ENCODE results near the gene NXNL1. TPM values are rescaled to one million over a fixed set of nuclear protein-coding genes. Genes with fewer than 3 reads are reported as not detected.

NXNL1 gene
- total and polyA plus RNA-seq, 4 donors, result not detected

- peaks cover 0 to 2% (median 0%) of the 10 kb centered on the region in 4 donors for H3K27me3 ChIP-seq (ENCODE audit: control insufficient read depth in 4 of 4, insufficient read depth in 4 of 4, low read length in 3 of 4)
- TF ChIP-seq JUND (IDR thresholded peaks at IDR 0.05), result no peak
- TF ChIP-seq REST (IDR thresholded peaks at IDR 0.05), result no peak
- TF ChIP-seq, protein P1, sequence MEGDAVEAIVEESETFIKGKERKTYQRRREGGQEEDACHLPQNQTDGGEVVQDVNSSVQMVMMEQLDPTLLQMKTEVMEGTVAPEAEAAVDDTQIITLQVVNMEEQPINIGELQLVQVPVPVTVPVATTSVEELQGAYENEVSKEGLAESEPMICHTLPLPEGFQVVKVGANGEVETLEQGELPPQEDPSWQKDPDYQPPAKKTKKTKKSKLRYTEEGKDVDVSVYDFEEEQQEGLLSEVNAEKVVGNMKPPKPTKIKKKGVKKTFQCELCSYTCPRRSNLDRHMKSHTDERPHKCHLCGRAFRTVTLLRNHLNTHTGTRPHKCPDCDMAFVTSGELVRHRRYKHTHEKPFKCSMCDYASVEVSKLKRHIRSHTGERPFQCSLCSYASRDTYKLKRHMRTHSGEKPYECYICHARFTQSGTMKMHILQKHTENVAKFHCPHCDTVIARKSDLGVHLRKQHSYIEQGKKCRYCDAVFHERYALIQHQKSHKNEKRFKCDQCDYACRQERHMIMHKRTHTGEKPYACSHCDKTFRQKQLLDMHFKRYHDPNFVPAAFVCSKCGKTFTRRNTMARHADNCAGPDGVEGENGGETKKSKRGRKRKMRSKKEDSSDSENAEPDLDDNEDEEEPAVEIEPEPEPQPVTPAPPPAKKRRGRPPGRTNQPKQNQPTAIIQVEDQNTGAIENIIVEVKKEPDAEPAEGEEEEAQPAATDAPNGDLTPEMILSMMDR (IDR thresholded peaks at IDR 0.05; ENCODE audit: low read depth, low read length, missing input control), result peak; percentile 15
- no peak for TF ChIP-seq YY1 (IDR thresholded peaks at IDR 0.05)
- TF ChIP-seq RAD21 (IDR thresholded peaks at IDR 0.05), result peak in 1 of 2 donors; percentile 28
- TF ChIP-seq RXRA (IDR thresholded peaks at IDR 0.05), result no peak
- TF ChIP-seq ZBTB33 (IDR thresholded peaks at IDR 0.05), result no peak
- TF ChIP-seq GABPA (IDR thresholded peaks at IDR 0.05 in 1 of 2, conservative IDR thresholded peaks at IDR 0.05 in 1 of 2), result no peak
- TF ChIP-seq HNF4G (IDR thresholded peaks at IDR 0.05), result no peak
- no peak for TF ChIP-seq NR2F2 (IDR thresholded peaks at IDR 0.05)
- TF ChIP-seq MAX (IDR thresholded peaks at IDR 0.05), result no peak
- no peaks in the 10 kb centered on the region for H3K9me3 ChIP-seq (ENCODE audit: control insufficient read depth in 4 of 4, low read length in 3 of 4)
- WGBS, result 2% methylated on average over 81 of the region's 81 CpGs
- peak; percentile 42 for DNase-seq (ENCODE audit: low spot score)
- H3K9ac ChIP-seq (ENCODE audit: low read depth in 1 of 2, low read length in 2 of 2), result no peak within 1 kb of the TSS
- H3K36me3 ChIP-seq (ENCODE audit: control insufficient read depth in 4 of 4, insufficient read depth in 3 of 4, low read depth in 1 of 4, low read length in 3 of 4), result no peaks in the 10 kb centered on the region
- peaks cover 0 to 10% (median 1%) of the 10 kb centered on the region in 4 donors for H3K4me1 ChIP-seq (ENCODE audit: control insufficient read depth in 4 of 4, insufficient read depth in 4 of 4, low read length in 3 of 4)
- H3K4me3 ChIP-seq (ENCODE audit: low read depth in 1 of 3, low read length in 3 of 3), result peak within 1 kb of the TSS in 2 of 3 donors; percentile 7 to 47
- no peak within 1 kb of the TSS for H3K27ac ChIP-seq (ENCODE audit: low read depth in 1 of 2, low read length in 2 of 2)
Measured at GRCh38 chr19:17448131-17448967, 12.4 kb downstream of the NXNL1 start, which contains the start of gene TMEM221. Gene TMEM221, minus strand, starts transcription at chr19:17448668. Its CDS starts 206 bp downstream, at chr19:17448462.

- 35% methylated on average over 5 of the region's 5 CpGs for WGBS
- no peak overlapping the region for H3K27ac ChIP-seq (ENCODE audit: low read depth in 1 of 2, low read length in 2 of 2)
- no peaks in the 10 kb centered on the region for H3K36me3 ChIP-seq (ENCODE audit: control insufficient read depth in 4 of 4, insufficient read depth in 3 of 4, low read depth in 1 of 4, low read length in 3 of 4)
- peaks cover 0 to 2% (median 0%) of the 10 kb centered on the region in 4 donors for H3K27me3 ChIP-seq (ENCODE audit: control insufficient read depth in 4 of 4, insufficient read depth in 4 of 4, low read length in 3 of 4)
- H3K4me3 ChIP-seq (ENCODE audit: low read depth in 1 of 3, low read length in 3 of 3), result peak overlapping the region in 1 of 3 donors; percentile 47
- H3K4me1 ChIP-seq (ENCODE audit: control insufficient read depth in 4 of 4, insufficient read depth in 4 of 4, low read length in 3 of 4), result peaks cover 0 to 10% (median 0%) of the 10 kb centered on the region in 4 donors
- DNase-seq (ENCODE audit: low spot score), result no peak
- no peaks in the 10 kb centered on the region for H3K9me3 ChIP-seq (ENCODE audit: control insufficient read depth in 4 of 4, low read length in 3 of 4)
- no peak overlapping the region for H3K9ac ChIP-seq (ENCODE audit: low read depth in 1 of 2, low read length in 2 of 2)
- TF ChIP-seq NR2F2 (IDR thresholded peaks at IDR 0.05) (no peak), SP1 (IDR thresholded peaks at IDR 0.05) (no peak), RAD21 (IDR thresholded peaks at IDR 0.05) (no peak), JUND (IDR thresholded peaks at IDR 0.05) (no peak), REST (IDR thresholded peaks at IDR 0.05) (no peak), ZBTB33 (IDR thresholded peaks at IDR 0.05) (no peak)
- TF ChIP-seq, protein P1 (IDR thresholded peaks at IDR 0.05; ENCODE audit: low read depth, low read length, missing input control), result no peak
Measured at GRCh38 chr19:17447704-17448130, 13.0 kb downstream of the NXNL1 start.
